GM21786 (cell line): ENCODE data around the gene CLDND2.

Experiments used
- ATAC-seq: cut with Tn5 transposase; IDR thresholded peaks from one replicate; pipeline ENCODE4 v1.9.1; 2021; ENCODE audit not compliant: unreplicated experiment

The CLDND2 gene

DNA sequence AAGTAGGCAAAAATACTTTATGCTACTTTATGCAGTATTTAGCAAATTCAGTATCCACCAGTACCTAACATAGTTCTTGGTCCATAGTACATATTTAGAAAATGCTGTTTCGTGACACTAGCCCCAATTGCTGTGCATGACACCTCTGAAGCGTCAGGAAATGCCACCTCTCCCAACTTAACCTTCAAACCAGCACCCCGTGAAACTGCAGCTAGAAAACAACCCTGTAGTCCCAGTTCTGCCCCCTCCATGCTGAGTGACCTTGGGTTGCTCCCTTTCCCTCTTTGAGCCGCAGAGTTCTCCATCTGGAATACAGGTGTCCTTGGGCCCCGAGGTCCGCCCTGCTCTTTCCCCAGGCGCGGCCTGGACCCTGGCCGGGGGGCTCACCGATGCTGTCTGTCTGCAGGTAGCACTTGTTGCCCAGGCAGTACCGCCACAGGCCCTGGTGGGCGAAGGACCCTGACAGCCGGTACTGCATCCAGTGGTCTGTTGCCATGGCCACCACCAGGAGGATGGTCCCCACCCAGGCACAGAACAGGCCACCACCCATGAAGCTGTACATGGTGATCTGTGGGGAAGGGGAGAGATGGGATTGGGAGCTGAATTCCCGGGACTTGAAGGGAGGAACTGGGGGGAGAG, 18.2 kb upstream of the CLDND2 start:
- ATAC-seq, result no peak

DNA sequence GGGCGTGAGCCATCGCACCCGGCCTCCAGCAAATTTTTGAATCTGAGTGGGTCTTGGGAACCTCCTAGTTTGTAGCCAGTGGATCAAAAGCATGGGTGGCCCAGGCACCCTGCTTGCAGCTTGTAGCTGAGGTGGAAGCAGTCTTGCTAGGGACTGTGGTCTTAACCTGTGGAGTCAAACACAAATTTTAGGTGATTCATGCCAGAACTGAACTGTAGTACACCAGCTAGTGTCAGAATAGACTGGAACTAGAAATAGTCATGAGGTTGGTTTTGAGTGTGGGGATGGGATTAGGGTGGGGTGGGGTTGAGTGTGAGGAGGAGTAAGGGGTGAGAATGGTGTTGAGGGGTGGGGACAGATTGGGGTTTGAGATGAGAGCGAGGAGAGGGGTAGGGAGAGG, 13.2 kb upstream of the CLDND2 start:
- no peak for ATAC-seq

DNA sequence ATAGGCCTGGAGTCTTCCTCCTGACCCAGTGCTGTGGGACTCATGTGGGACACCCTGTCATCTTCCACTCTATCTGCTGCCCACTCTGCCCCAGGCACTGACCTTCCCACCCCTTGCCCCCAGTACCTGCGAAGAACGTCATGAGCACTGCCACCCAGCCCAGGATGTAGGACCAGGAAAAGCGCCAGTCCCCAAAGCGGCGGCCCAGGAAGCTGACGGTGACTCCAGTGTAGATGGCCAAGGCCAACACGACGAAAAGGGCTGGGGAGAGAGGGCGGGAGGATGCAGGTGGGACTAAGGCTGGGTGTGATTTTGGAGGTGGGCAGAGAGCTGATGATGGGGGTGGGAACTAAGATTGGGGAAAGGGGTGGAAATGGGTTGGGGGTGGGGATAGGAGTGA, 11.6 kb upstream of the CLDND2 start:
- no peak for ATAC-seq

DNA sequence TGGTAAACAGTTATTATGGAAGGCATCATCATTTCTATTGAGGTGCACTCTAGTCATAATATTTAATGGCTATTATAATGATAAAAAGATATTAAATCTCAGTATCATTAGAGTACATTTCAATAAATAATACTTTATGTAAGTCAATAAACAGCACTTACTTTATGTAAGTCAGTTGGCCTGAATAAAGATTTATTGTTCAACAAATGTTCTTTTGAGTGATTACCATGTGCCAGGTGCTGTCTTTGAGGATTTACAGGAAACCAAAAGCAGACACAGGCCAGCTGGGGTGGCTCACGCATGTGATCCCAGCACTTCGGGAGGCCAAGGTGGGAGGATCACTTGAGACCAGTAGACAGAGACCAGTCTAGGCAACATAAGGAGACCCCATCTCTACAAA, 8.6 kb upstream of the CLDND2 start:
- ATAC-seq, result no peak

DNA sequence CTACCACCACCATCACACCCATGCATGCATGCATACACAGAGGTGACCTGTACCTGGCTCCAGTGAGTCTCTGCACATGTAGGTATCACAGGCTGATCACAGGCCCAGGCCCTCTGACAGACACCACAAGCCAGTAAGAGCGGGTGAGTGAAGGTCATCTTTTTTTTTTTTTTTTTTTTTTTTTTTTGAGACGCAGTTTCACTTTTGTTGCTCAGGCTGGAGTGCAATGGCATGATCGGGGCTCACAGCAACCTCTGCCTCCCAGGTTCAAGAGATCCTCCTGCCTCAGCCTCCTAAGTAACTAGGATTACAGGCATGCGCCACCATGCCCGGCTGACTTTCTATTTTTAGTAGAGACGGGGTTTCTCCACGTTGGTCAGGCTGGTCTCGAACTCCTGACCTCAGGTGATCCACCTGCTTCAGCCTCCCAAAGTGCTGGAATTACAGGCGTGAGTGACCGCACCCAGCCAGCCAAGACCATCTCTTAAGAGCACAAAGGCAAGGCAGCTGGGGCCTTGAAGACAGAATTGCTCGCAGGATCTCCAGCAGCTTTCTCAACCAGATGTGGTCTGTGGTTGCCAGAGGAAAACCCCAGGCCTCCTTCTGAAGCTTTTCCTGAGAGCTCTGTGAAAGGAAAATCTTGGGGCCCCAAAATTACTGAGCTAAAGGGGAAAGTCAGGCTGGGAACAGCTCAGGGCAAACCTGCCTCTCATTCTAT, 6.9 kb upstream of the CLDND2 start:
- ATAC-seq, result no peak

DNA sequence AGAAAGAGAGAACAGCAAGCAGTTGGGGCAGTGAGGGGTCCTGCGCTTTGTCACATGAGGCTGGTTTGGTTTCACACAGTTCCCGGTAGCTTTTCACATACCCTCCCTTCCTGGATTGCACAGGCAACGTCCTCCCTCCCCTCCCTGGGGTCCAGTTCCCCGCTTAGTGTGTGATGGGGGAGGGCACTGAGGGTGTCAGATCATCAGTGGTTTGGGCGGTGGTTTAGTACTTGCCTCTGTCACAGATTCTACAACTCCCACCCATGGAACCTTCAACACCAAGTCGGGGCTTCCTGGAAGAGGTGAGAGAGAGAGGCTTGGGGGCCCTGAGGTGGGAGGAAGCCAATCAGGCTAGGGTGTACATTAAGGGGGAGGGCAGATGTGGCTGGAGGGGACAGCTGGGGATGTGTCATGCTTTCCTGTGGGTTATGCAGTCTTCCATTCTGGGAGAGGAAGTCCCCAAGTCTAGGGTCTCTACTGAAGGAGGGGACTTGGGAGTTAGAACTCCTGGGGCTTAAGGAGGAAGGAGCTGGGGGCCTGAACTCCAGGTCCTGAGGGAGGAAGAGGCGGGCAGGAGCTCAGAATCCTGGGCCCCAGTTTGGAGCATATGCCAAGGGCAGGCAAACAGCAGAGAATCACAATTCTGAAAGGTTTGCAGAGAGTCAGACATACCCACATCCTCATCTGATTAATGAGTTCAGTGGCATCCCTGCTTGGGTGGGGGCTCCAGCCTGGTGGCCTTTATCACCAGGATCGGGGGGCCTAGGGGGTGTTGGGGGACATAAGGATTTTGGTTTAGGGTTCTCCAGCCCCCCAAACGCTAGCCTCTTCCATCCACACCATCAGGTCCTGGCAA, 4.1 kb upstream of the CLDND2 start, which contains the start of gene NKG7:
Gene NKG7 (minus strand): TSS at position 6 of the 856 bp plus-strand sequence. CDS start 119 bp downstream, outside the sequence.
- ATAC-seq, result no peak

DNA sequence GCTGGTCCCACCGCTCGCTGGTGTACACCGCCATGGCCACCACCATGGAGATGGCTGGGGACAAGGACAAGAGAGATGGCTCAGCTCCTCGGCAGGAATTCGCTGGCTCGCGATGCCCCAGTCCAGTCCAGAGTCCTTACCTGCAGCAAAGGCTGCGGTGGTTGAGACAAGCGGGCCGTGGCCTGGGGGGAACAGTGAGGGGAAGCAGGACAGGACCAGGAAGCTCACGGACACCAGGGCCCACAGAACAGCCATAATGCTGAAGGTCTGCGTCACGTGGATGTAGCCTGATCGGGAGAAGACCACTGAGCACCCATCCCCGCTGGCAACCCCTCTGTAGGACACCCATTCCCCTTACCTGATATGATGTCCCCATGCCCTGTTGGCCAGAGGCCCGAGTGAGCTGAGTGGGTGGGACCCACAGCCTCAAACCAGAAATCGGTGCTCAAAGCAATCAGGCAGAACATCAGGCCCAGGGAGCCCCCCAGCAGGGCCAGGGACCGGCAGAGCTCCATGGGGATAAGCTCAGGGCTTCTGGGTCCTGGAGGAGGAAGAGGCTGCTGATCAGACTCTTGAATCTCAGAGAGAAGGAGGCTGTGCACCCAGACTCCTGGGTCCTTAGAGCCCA, 3.3 kb upstream of the CLDND2 start:
- ATAC-seq, result no peak

DNA sequence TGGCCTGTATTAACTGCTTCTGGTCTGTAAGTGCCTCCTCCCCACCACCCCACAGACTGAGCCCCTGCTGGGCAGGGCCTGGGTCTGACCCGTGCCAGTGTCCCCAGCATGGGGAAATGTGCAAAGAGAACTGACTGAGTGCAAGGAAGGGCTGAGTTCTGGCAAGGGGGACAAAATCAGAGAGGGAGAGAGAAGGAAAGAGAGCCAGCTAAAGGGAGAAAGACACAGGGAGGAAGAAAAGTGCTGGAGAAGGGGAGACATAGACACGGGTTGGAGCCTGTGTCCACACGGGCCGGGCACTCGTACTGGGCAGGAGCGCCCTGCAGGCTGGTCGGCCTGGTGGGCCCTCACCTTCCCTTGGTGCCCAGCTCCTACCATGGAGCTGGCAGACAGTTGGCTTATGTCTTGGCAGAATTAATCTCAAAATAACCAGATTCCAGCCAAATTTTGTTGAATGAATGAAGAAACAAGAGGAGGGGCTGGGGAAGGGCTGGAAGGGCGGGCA, 2.4 kb upstream of the CLDND2 start:
- no peak for ATAC-seq

DNA sequence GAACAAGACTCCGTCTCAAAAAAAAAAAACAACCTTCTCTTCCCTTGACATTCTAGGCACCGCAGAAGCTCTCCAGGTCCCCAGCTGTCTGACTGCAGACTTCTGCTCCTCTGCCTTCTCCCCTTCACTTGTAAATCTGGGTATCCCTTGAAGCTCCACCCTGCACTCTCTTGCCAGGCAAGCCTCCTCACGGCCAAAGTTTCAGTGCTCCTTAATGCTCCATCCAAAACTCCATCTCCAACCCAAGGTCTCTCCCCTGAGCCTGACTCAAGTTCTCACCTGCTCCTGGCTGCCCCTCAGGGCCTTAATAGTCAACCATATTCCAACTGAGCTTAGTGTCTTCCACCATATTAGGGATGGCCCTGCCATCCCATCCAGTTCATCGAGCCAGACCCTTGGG, 1.4 kb upstream of the CLDND2 start:
- no peak for ATAC-seq

DNA sequence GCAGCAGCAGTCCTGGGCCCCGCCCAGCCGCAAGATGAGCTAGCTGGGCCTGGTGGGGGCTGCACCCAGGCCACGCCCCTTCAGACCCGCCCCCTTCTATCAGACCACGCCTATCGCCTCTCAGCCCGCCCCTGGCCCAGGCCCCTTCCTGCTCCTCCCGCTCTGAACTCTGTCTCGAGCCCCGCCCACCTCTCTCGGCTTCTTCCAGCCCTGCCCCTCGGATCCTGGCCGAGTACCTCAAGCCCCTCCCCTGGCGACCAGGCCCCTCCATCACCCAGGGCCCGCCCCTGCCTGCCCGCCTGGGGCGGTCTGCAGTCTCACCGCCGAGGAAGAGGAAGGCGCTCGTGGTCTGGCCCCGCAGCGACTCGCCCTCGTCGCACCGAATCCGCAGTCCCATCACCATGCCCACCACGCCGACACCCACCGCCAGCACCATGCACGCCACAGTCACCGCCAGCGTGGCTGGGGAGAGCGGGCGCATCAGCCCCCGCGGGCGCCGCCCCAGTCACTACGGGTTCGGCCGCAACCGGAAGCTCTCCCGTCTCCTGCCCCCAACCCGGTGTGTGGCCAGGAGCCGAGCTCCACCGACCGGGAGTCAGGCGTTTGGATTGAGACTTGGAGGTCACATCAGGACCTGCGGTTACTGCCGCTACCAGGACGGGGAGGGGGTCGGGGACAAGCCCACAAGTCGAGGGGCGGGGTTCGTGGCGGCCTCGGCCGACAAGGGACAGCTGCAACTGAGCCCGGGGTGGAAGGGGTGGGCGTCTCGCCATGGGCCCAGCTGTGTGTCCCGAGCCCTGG, 1.0 kb downstream of the CLDND2 start:
- ATAC-seq, result peak; percentile 71

DNA sequence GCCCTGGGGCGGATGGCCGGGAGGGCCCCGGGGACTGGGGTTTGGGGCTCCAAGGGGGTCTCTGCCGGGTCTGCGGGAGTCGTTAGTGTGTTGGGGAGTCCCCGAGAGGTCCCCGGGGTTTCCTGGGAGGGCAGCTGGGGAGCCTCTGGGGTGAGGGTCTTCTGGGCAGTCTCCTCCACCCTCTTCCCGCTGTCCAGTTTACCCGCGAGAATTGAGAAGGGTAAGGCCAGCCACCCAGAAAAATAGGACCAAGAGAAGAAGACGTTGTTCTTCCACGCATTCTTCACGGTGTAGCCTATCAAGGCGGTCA, 1.6 kb downstream of the CLDND2 start:
- ATAC-seq, result peak; percentile 10

DNA sequence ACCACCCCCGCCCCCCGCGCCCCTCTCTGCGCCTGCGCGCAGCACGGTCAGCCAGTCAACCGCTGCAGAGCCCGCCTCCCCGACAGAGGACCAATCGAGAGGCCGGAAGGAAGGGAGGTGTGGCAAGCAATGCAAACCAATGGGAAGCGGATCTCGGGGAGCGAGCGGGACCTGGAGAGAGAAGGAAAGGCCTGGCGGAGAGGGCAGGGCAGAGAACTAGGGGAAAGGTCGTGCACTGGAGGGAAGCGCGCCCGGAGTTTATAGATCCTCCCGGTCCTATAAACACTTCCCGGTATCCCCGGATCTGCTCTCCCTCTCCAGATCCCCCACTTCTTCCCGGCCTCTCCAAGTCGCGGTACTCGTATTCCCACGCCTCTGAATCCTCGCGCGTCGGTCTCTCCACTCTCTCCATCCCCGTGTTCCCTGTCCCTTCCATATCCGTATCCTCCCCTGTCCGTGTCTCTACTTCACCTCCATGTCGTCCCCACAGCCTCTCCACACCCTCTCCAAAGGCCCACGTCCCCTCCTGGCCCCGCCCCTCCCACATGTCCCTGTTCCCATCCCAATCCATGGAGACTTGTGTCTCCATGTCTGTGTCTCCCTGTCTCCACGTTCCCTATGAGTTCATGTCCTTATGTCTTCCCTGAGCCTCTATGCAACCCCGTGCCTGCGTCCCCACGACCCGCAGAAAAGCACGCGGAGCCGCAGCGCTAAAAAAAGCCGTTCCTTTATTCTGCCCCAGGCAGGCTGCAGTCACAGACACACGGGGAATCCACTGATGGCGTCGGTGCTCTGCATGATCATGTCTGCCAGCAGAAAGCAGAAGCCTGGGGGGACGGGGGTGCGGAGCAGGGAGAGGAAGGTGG, 2.2 kb downstream of the CLDND2 start:
- ATAC-seq, result peak; percentile 46

DNA sequence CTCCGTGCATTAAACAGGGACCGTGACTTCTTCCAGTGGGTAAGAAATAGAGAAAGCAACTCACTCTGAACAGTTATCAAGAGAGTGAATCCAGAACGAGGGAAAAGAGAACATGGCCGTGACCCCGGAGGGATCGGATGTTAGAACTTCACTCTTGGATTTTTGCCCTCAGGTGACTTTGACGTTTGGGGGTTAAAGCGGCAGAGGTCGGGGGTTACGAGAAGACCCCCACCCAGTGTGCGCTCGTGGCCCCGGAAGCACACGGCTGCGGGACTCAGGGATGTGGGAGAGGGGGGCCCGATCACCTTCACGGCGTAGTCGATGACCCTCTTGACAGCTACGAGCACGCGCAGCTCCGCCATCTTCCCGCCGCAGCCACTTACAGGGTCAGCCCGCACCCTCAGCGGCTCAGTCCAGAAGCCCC, 2.8 kb downstream of the CLDND2 start, which contains the start of gene ETFB:
Gene ETFB (minus strand): TSS at position 424 of the 424 bp plus-strand sequence. CDS start 62 bp downstream, at position 362.
- no peak for ATAC-seq

DNA sequence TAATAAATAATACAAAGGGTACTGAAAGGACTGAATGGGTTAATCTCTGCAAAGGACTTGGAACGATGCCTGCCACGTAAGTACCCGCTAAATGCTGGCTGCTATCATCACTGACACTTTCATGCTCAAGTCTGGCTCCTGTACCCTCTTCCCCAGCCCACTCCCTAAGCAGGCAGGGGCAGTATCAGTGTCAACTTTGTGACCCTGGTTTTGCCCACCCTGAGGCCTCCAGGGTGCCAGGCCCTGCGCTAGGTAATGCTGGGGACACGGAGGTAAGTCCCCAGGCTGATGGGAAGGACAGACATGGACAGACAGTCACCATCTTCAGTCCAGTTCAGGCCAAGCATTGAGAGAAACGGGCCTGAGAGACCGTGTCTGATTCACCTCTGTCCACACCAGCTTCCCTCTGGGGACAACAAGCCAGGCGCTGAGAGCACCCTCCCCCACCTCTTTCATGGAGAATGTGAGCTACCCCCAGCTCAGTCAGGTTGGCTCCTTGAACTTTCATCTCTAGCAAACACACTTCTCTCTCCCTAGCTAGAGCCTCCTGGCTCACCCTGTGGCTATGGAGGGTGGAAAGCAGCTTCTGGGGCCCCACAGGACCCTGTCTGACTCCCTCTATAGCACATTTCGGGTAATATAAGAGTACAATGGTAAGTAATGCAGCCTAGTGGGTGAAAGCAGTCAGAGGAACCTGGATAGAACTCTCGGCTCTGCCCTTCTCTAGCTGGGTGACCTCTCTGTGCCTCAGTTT, 3.4 kb downstream of the CLDND2 start:
- no peak for ATAC-seq

DNA sequence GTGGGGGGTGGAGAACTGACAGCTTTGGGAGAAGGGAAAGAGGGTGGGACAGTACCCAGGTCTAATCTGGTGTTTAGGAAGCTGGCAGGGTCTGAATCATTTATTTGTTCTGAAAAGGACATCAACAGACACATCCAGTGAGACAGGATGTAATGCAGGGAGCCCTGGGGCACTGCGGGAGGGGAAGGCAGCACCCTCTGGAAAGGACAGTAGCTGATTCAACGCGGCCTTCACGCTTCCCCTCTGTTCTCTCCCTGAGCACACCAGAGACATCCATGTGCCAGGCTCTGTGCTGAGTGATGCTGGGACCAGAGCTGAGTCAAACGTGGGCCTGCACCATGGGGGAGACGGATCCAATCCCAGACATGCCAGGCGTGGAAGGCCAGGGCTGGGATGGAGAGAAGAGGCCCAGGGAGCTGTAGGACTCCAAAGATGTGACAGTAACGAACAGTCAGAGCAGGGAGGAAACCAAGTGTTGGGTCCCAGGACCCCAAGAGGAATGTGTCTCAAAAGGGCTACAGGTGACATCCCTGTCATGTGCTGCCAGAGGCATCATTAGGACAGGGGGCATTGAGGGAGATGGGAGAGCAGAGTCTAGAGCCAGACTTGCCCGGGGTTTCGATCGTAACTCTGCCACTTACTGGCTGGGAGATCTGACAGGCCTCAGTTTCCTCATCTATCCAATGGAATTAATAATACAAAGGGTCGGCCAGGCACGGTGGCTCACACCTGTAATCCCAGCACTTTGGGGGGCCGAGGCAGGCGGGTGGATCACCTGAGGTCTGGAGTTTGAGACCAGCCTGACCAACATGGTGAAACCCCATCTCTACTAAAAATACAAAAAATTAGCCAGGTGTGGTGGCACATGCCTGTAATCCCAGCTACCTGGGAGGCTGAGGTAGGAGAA, 4.3 kb downstream of the CLDND2 start:
- no peak for ATAC-seq

DNA sequence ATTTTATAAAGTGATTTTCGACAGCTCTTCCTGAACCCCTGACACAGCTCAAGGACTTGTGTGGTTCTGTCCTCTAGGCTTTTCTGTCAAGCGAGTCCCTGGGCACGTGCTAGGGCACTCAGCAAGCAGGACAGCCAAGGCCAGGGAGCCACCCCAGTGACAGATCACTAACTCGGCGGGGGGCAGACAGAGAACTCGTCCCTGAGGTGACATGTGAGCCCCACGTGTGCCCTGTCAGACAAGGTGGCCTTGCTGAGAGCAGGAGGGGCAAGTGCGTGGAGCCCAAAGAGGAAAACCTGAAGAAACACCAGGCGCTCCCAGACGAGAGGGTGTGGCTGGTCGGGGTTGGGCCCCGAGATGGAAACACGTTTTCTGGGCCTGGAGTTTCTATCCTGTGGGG, 7.6 kb downstream of the CLDND2 start:
- ATAC-seq, result no peak

DNA sequence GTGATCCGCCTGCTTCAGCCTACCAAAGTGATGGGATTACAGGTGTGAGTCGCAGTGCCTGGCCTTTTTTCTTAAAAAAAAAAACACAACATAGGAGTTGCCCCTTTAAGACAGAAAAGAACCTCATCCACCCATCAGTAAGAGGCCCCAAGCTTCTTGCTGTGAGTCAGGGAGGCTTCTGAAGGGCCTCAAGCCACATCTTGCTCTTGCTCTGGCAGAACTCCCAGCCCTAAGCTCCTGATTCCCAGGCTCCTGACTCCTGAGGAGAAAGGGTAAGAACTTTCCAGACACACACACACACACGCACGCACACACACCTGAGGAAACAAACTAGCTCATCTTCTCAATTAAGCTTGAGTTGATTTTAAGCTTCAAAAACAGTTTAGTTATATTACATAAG, 9.5 kb downstream of the CLDND2 start:
- ATAC-seq, result no peak

DNA sequence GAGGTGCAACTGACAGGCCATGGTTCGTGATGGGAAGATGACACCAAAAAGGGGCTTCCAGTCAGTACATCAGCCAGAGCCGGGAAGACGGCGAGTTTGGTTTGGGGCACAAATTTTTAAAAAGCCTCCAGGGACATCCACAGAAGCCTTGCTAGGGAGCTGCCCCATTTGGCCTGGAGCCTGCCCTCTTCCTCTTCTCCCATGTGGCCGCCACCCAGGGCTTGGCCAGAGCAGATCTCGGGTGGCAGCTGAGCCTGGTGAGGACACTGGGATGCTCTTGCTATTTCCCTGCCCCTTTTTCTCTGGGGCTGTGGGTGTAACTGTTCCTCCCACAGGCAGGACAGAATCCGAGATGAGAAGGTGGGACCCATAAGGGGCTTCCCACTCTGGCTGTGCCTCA, 10.9 kb downstream of the CLDND2 start:
- no peak for ATAC-seq
